ENCODE measurements around the gene NDNF.

NDNF gene, protein sequence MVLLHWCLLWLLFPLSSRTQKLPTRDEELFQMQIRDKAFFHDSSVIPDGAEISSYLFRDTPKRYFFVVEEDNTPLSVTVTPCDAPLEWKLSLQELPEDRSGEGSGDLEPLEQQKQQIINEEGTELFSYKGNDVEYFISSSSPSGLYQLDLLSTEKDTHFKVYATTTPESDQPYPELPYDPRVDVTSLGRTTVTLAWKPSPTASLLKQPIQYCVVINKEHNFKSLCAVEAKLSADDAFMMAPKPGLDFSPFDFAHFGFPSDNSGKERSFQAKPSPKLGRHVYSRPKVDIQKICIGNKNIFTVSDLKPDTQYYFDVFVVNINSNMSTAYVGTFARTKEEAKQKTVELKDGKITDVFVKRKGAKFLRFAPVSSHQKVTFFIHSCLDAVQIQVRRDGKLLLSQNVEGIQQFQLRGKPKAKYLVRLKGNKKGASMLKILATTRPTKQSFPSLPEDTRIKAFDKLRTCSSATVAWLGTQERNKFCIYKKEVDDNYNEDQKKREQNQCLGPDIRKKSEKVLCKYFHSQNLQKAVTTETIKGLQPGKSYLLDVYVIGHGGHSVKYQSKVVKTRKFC

DNA sequence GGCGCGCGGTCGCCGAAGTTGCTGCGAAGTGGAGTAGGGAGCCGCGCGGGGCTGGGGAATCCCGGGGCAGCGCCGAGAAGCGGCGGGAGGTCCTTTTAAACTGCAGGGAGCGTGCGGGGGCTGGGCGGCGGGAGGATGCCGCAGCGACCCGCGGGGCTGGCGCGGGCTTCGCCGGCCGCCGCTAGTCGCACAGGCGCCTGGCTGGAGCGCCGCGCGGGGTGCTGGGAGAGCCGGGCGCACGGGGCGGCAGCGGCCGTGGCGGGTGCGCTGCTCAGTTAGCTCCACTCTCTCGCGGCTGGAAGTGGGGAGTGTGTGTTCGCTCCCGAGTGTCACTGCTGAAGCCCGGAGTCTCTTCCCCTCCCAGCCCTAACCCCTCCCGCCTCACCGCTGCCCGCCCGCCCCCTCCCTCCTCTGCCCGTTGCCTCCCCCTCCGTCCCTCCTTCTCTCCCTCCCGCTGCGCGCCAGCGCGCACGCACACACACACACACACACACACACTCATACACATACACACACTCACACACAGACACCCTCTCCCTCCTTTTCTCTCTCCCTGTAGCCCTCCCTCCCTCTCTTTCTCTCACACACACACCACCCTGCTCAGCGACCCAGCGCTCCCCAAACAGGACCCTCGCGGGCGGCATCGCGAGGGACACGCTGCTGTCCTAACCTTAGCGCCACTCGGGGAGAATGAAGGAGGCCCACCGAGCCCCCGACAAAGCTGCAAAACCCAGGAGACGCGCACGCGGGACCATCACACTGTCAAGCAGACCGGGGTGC is at the start of gene NDNF:
Gene NDNF, minus strand, starts transcription at position 312 of the 780 bp plus-strand sequence. CDS start 26,698 bp downstream, outside the sequence.
- peak; percentile 39 for DNase-seq

DNA sequence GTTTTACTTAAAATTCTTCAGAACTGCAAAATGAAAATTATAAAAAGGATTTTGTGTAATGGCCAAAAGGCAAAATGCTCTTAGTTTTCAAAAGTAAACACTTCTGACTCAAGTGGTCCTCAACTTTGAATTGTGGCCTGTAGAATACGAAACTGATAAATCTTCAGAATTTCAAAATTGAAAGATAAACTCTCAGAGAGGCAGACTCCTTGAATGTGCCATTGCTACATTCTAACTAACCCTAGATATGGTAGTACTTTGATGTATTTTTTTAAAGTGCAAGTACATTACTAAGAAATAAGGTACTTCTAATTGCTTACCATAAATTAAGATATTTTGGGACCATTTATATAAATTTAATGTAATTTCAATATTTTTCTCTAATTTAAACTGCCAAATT is 47.4 kb upstream of the NDNF start:
- DNase-seq, result no peak

DNA sequence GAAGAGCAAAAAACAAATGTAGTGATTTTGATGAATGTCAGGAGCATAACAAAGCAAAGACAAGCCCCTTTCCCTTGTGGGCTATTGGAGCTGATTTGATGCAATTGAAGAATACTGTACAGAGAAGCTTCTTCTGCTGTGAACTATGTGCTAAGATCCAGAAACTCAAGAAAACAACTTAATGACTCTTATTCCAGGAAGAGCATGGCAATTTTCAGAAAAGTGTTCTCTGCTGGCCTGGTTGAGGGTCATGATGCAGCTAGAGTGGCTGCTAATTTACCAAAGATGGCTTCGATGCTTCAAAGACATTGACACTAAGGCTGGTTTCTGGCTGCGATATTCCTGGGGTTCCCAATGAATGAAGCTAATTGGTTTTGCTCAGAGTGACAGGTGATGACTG is 46.0 kb upstream of the NDNF start:
- DNase-seq, result no peak

DNA sequence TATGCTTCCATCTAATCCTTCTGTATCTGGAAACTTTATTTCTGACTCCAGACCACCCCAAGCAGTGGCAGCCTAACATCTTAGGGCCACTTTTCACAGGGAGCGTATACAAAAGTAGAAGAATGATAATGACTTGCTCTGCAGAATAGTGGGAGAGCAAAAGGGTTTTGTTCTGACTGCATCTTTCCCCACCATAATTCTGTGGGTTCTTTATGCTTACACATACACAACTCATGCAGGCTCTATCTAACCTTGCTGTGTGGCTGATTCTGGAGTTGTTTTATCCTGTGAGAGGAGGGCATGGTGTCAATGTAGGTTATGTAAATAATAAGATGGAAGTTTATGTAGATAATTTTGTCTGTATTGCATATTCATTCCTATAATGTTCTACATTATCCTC is 42.4 kb upstream of the NDNF start:
- no peak for DNase-seq

DNA sequence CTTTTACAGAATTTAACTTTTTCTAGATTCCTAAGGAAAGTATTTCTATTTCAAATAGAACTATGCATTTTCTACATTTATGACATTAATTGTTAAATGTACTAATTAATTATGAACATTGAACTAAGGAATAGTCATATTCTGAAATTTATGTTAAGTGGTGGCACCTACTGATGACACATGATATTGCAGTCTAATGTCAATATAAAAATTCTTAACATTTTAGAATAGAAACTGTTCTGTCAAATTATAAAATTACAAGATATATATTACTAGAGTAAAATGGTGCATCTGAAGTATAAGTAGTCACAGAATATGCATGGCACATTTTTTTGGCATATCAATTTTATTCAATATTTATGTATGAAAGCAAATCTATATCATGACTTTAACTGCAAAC is 40.2 kb upstream of the NDNF start:
- peak; percentile 16 for DNase-seq

GRCh38 chr4:121108557-121108956 is 36.2 kb upstream of the NDNF start:
- DNase-seq, result no peak

GRCh38 chr4:121107507-121107906 is 35.2 kb upstream of the NDNF start:
- no peak for DNase-seq

DNA sequence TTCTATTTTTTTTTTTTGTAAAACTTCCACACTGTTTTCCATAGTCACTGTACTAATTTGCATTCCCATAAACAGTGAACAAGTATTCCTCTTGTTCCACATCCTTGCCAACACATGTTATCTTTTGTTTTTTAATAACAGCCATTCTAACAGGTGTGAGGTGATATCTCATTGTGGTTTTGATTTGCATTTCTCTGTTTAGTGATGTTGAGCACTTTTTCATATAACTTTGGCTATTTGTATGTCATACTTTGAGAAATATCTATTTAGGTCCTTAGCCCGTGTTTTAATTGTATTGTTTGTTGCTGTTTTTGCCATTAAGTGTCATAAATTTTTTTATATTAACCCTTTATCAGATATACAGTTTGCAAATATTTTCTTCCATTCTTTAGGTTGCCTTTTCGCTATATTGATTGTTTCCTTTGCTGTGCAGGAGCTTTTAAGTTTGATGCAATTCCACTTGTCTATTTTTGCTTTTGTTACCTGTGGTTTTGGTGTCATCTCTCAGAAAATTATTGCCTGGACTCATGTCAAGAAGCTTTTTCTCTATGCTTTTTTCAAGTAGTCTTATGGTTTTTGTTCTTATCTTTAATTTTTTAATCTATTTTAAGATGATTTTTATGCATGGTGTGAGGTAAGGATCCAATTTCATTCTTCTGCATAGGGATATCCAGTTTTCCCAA is 27.9 kb upstream of the NDNF start:
- DNase-seq, result no peak

GRCh38 chr4:121098266-121098665 is 25.9 kb upstream of the NDNF start:
- DNase-seq, result no peak

DNA sequence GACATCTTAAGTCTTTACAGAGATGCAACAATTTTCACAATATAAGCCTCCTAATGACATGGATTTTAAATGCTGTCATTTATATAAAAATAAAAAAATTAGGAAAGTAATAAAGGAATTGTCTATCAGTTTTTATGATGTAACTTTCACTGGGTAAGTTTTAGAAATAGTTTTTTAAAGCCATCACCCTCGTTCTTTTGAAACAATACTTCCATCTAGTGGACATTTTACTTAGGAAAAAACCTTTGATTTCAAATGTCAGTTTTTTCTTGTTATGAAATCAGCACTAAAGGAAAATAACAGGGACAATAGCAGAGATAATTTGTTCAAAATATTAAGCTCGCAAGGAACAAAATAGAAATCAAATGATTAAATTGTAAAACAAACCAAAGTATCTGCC is 24.3 kb upstream of the NDNF start:
- DNase-seq, result peak; percentile 20

DNA sequence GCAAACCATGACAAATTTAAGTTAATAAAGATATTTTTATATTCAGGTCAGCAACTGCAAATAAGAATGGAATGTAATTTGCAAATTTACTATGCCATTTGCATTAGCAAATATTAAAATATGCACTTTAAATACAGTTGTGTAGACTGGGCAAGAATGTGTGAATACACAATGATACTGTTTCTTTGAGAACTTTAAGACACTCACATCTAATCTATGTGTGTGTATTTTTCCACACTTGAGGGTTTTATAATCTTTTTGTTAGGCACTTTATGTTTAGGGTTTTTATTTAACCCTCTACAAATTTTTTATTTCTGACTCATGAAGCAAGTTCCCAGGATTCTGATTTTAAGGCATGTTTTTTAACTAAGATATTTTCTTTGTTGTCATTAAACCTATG is 23.9 kb upstream of the NDNF start:
- no peak for DNase-seq

GRCh38 chr4:121094297-121094966 is 22.1 kb upstream of the NDNF start:
- DNase-seq, result no peak

DNA sequence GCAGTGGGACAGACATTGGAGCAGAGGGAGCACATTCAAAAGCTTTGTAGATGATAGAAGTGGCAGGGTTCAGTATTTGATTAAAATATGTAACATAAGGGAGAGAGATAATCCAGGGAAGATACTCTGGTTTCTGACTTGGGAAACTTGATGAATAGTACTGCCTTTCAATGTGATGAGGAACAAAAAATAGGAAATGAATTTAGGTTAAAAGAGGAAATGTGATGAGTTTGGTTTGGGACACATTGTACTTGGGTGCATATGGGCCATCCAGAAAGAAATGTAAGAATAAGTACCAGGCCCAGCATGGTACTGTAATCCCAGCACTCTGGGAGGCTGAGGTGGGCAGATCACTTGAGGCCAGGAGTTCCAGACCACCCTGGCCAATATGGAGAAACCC is 20.9 kb upstream of the NDNF start:
- no peak for DNase-seq

DNA sequence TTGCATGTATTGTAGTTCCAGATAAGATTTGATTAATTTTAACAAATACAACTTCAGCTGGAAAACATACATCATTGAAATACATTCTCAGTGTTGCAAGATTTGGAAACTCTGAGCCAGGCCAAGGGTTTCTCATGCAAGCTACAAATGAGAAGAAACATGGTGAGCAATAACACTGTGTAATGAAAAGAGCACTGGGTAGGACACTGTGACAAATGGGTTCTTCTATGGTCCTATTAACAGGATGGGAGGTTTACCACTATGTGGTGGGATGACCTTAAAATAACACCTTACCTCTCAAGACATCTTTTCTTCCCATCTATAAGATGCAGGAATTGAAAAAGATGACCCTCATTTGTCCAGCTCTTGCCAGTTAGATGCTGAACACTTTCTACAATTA is 19.6 kb upstream of the NDNF start:
- DNase-seq, result no peak

GRCh38 chr4:121088867-121089266 is 16.5 kb upstream of the NDNF start:
- DNase-seq, result no peak

- DNase-seq, result no peak
Observed at GRCh38 chr4:121079376-121079775, 7.0 kb upstream of the NDNF start.

GRCh38 chr4:121077496-121077895 is 5.2 kb upstream of the NDNF start:
- no peak for DNase-seq

GRCh38 chr4:121076416-121076815 is 4.1 kb upstream of the NDNF start:
- no peak for DNase-seq

- DNase-seq, result no peak
Observed at GRCh38 chr4:121073672-121074381, 1.5 kb upstream of the NDNF start.

DNA sequence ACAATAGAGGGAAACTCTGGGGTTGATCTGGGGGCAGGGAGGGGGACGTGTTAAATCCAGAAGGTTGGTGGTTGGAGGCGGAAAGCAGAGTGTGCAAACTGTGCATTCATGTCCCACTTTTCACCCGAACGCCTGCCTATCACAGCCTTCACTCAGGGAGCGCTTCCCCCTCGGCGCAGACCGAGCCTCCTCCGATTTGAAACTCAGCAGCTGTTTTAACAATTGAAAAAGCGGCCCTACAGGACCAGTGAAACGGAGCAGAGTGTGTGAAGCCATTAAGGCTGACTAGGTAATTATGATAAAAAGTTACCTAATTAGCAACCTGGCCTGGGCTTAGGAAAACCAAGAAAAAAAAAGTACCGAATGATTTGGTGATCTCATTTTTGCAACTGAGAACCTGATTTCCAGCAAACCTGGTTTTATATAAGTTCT is 685 bp upstream of the NDNF start:
- no peak for DNase-seq

DNA sequence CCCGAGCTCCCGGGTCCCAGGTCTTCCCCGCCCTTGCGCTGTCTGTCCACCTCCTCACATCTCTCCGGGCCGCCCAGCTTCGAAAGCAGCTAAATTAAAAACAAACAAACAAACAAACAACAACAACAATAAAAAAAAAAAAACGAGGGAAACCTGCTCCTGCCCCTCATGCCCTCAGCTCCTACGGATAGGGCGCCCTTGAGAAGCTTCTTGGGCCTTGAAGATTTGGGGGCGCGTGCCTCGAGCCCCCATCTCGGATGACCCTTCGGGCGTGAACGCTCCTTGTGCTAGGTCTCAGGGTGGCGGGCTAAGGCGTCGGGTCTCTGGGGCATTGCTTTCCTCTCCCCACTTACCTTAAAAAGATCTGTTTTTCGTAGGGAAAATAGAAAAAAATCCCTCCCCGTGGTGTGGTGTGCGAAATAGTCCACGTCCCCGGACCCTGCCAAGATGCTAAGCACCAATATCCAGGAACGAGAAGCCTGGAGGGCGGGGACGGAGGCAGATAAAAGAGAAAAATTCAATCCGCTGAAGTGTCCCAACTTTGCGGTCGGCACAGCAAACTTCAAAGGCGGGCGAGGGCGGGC is 603 bp downstream of the NDNF start:
- no peak for DNase-seq

Measured in CD4-positive, alpha-beta T cell treated with Interleukin-12 subunit alpha and Interleukin-12 subunit beta, for 1 hour (primary cell).